Subcutaneous adipose tissue (tissue), 4 donors: ENCODE measurements around the gene DAAM2. TPM values are rescaled to one million over a fixed set of nuclear protein-coding genes. Genes with fewer than 3 reads are reported as not detected.

ENCODE experiments used
- total RNA-seq, 4 donors: library from RNA; depleted of rRNA; stranded (reverse); fragments of >200 nt; gene quantifications; one replicate each; pipeline ENCODE4 v1.1.0, GENCODE V29; 2016
- TF ChIP-seq, protein P1 (sequence below): fragments of 450-650 bp; IDR thresholded peaks from one replicate; pipeline ENCODE4 v1.5.1; 2016; ENCODE audit warnings: low read depth, mild to moderate bottlenecking, control low read depth, antibody characterized with exemption, moderate library complexity

Gene DAAM2
- total RNA-seq, 4 donors from 2014 or later: 36.7 to 125 (median 53.2) TPM

DNA sequence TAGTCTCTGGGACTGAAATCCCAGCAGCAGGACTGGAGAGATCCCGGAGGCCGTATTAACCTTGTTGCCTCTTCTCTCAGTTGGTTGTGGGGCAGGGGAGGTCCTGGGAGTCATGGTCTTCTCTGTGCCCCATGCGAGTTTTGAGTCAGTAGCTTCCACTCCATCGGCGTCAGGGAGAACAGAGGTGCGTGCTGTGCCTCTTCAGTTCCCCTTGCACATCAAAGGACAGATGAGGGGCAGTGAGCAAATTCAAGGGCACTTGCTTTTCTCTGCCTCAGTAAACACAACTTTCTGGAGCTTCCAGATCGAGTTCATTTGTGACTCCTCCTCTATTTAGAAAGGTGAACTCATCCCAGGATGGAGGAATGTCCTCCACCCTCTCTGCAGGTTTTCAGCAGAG lies 93.5 kb downstream of the DAAM2 start:
- TF ChIP-seq, protein P1, sequence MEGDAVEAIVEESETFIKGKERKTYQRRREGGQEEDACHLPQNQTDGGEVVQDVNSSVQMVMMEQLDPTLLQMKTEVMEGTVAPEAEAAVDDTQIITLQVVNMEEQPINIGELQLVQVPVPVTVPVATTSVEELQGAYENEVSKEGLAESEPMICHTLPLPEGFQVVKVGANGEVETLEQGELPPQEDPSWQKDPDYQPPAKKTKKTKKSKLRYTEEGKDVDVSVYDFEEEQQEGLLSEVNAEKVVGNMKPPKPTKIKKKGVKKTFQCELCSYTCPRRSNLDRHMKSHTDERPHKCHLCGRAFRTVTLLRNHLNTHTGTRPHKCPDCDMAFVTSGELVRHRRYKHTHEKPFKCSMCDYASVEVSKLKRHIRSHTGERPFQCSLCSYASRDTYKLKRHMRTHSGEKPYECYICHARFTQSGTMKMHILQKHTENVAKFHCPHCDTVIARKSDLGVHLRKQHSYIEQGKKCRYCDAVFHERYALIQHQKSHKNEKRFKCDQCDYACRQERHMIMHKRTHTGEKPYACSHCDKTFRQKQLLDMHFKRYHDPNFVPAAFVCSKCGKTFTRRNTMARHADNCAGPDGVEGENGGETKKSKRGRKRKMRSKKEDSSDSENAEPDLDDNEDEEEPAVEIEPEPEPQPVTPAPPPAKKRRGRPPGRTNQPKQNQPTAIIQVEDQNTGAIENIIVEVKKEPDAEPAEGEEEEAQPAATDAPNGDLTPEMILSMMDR: no peak

DNA sequence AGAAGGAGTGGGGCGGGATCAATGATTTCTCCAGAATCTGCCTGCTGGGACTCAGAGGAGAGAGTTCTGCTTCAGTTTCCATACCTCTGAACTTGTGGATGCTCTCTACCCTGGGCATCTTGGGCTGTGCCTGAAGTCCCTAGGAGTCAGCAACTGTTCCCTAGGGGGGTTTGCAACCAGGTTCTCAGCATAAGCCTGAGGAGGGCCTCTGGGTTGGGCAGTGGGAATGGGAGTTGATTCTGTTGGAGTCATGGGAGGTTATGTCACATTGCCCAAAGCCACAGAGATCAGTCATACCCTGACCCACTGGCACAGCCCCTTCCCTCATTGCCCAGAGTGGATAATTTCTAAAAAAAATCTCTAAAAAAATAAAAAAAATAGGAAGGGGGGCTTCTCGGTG lies 94.7 kb downstream of the DAAM2 start:
- TF ChIP-seq, protein P1: no peak

DNA sequence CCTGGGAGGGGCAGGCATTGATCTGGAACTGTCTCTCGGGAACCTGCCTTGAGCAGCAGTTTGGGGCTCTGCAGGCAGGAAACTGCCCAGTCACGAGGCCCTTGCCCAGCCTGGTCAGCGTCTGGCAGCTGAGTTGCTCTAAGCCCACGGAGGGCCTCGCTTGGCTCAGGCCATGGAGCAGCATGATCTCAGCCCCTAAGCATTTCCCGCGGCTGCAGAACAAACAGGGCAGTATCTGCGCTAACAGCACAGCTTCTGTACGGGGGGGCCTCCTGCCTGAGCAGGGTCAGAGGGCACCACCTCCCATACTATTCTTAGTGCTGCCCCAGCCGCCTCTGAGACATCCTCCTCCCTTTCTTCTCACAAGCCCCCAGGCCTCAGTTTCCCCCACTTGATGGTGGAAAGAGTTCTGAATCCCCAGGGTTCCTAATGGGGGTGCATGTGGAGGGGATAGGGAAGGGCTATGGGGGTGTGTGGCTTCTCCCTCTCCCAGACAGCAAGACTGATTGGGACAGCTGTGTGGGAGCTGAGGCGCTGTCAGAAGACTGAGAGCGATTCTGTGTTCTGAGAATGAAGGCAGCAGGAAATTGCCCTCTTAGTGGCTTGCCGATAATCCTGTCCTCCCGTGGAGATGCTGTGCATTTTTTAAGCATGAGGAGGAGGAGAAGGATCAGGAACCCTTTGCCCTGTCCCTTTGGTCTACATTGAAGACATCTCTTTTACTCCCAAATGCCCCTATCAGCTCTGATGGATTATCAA lies 95.7 kb downstream of the DAAM2 start:
- TF ChIP-seq, protein P1: no peak

GRCh38 chr6:39889229-39889628 lies 97.1 kb downstream of the DAAM2 start:
- TF ChIP-seq, protein P1: no peak

- TF ChIP-seq, protein P1: no peak
These were observed 99.2 kb downstream of the DAAM2 start for GRCh38 chr6:39891353-39891752.

GRCh38 chr6:39891976-39892375 lies 99.8 kb downstream of the DAAM2 start:
- TF ChIP-seq, protein P1: no peak

GRCh38 chr6:39892490-39893129 lies 100.4 kb downstream of the DAAM2 start:
- TF ChIP-seq, protein P1: no peak
